GM19043 (cell line): ENCODE measurements around the gene USP30.

Experiments
- ATAC-seq: cut with Tn5 transposase; IDR thresholded peaks from one replicate; pipeline ENCODE4 v1.9.1; 2021; ENCODE audit warnings: low read depth; ENCODE audit not compliant: unreplicated experiment

Gene USP30

GRCh38 chr12:109097140-109097434 is 44.7 kb downstream of the USP30 start:
- no peak for ATAC-seq

GRCh38 chr12:109097435-109098182 is 45.2 kb downstream of the USP30 start, which contains the start of gene UNG:
Gene UNG, plus strand, starts transcription at chr12:109097597. Its CDS starts 83 bp downstream, at chr12:109097680.
- ATAC-seq: peak; percentile 83

GRCh38 chr12:109098183-109098604 is 45.8 kb downstream of the USP30 start:
- ATAC-seq: peak; percentile 16

GRCh38 chr12:109098651-109099050 is 46.3 kb downstream of the USP30 start:
- no peak for ATAC-seq

DNA sequence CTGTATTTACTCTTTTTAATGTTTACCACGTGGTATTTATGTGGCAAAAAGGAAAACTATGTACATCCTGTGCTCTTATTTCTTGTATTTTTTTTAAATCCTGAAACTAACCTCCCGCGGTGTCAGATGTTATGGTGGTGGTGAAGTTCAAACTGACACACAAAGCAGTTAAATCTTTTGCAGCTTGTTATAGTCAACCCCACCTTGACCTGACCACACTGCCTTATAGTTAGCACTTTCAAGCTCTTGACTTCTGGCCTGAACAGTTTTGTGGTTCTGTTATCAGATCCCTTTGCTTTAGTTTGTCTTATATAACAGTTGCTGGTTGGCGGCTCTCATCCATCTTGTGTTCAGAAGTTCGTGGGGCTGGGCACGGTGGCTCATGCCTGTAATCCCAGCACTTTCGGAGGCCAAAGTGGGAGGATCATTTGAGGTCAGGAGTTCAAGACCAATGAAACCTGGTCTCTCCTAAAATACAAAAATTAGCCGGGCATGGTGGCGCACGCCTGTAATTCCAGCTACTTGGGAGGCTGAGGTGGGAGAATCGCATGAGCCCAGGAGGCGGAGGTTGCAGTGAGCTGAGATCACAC is 47.1 kb downstream of the USP30 start:
- ATAC-seq: no peak

GRCh38 chr12:109100741-109101140 is 48.4 kb downstream of the USP30 start:
- no peak for ATAC-seq

- no peak for ATAC-seq
Observed at GRCh38 chr12:109102491-109102890, 50.1 kb downstream of the USP30 start.

DNA sequence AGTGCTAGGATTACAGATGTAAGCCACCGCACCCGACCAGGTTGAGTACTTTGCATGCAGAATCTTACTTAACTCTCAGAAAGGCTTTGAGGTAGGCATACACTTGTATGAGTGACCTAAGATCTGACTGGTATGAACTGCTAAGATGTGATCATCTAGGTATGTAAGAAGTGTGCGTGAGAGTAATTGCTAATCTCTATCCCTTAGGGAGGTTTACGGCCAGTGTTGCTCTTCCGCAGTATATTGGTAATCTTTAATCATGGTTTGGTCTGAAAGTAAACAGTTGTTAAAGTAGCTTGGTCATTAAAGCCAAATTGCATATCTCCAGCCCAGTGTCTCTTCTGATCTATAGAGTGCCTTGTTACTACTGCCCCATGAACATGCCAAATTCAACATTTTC is 52.8 kb downstream of the USP30 start:
- no peak for ATAC-seq

DNA sequence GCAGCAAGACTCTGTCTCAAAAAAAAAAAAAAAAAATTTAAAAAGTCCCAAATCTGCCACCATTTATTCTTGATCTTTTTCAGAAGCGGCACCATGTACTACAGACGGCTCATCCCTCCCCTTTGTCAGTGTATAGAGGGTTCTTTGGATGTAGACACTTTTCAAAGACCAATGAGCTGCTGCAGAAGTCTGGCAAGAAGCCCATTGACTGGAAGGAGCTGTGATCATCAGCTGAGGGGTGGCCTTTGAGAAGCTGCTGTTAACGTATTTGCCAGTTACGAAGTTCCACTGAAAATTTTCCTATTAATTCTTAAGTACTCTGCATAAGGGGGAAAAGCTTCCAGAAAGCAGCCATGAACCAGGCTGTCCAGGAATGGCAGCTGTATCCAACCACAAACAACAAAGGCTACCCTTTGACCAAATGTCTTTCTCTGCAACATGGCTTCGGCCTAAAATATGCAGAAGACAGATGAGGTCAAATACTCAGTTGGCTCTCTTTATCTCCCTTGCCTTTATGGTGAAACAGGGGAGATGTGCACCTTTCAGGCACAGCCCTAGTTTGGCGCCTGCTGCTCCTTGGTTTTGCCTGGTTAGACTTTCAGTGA is 57.5 kb downstream of the USP30 start:
- no peak for ATAC-seq

- peak; percentile 79 for ATAC-seq
Observed at GRCh38 chr12:109110988-109111495, 58.7 kb downstream of the USP30 start.

DNA sequence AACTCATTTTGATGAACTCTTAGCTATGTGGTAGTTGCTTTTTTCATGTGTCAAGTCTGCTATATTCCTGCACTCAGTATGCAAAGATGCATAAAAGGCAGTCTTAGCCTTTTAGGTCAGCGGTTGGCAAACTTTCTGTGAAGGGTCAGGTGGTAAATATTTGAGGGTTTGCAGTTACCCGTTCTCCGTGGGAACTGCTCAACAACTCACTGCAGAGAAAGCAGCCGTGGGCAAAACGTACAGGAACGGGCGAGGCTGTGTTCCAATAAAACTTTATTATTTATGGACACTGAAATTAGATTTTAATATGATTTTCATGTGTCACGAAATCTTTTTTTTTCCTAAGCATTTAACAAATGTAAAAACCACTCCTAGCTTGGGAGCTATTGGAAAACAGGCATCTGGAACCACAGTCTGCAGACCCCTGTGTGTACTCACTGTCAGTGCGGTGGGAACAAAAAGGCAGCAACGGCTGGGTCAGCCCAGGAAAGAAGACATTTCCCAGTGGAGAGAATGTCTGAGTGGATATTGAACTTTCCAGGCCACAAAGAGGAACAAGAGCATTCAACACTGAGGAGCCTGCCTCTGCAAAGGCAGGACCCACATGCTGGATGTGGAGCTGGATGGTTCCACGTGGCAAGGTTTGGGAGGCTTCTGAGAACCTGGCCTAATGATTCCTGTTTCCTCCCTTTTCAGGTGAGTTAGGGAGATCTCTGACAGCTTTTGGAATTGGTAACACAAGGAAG is 60.5 kb downstream of the USP30 start:
- ATAC-seq: no peak

- ATAC-seq: no peak
Observed at GRCh38 chr12:109113661-109114321, 61.4 kb downstream of the USP30 start.

- ATAC-seq: no peak
Observed at GRCh38 chr12:109114644-109115043, 62.3 kb downstream of the USP30 start.

GRCh38 chr12:109115404-109115757 is 63.0 kb downstream of the USP30 start:
- ATAC-seq: no peak

DNA sequence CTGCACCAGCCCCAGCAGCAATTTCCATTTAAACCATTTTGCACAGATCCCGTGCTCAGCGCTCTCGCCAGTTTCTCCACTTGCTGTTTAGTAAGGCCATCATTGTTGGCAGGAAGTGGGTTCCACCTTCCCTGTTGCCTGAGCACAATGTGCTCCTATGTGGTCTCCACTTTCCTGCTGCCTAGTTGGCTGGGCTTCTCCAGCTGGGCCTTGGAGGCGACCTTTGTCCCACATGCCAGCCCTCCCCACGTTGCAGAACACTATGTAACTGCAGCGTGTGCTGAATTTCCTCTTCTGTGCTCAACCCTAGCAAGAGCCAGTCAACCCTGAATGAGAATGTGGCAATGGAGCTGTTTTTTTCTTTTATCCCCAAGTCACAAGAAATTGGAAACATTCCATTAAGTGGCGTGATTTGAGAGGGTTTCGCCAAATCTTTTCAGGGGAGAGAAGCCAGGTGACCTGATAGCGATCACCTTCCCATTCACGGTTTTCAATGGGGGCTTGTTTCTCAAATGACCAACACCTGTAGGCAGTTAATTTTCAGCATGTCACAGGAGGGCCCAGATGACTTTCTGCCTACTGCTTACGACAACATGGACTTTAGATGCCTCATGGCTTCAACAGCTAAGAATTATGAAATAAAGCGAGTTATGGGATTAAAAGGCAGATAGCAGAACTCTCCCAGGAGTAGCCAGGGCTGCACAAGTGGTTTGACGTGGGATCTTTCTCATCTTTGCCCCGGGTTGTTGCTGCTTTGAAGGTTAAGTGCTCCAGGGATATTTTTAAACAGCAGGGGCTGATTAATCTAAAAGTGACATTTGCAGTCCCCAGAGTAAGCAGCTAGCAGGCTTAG is 63.6 kb downstream of the USP30 start, which contains the start of gene ACACB:
TSS of gene ACACB (plus strand) at position 830 of the 853 bp plus-strand sequence. CDS start 22,819 bp downstream, outside the sequence.
- ATAC-seq: no peak

DNA sequence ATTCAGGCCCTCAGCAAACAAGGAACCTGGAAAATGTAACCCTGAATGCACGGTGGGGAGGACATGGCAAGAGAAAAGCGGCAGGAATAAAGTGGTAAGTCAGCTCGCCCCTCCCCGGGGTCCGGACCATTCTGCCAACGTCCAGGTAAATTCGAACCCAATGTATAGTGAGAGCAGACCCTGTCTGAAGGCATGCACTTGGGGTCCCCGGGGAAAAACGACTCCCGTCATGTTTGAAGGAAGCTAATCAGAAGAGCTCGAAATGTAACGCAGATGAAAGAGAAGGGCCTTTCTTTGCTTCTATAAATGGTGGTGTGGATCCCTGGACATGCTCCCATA is 64.2 kb downstream of the USP30 start:
- ATAC-seq: no peak

- no peak for ATAC-seq
Observed at GRCh38 chr12:109120095-109120494, 67.7 kb downstream of the USP30 start.

DNA sequence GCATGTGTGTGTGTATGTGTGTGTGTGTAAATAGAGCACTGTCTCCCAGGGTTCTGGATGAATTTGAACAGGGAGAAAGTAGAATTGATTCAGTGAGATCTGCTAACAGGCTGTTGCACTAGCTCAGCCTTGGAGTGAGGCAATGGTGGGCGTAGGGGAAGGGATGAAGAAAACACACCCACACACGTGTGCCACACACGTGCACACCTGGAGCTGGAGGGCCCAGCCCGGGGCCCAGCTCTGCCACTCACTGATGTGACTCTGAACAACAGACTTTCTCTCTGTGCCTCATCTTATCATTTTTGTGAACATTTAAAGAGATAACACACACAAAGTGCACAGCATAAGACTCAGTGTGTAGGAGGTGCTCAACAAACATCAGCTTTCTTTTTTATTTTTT is 68.2 kb downstream of the USP30 start:
- ATAC-seq: no peak

DNA sequence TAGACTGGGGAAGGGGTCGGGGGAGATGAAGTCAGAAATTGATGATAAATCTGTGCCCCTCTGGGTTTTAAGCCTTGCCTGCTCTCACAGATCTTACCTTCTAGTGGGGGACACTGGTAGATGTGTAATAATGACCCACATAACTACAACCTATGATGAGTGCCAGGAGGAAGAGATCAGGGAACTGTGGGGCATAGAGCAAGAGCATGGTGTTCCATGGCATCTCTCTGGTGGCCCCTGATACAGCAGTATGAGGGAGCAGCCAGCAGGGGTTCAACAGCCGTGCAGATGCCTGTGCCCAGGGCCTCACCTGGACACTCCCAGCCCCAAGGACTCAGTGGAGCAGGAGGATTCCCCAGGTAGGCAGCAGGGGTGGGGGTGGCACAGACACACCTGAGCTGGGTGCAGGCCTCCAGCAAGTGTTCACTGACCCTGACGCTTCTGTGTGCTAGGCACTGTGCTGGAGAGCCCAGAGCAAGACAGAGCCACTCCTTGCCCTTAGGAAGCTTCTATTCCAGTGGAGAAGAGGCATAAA is 69.0 kb downstream of the USP30 start:
- no peak for ATAC-seq
